ENCODE data around the gene GTF2H2C.
"Not testable (repeated sequence)": the region's sequence is repeated elsewhere in the genome, so short reads cannot be mapped to it uniquely, and the experiment has no call there.

- not testable (repeated sequence) for TF ChIP-seq POLR2A, CTCF (IDR thresholded peaks at IDR 0.05)
Measured at GRCh38 chr5:69515570-69515969, 44.4 kb upstream of the GTF2H2C start.
